Activated T-cell treated with anti-CD3 and anti-CD28 coated beads, Interleukin-2, amount 50 U/mL, for 72 hours (primary cell): ENCODE results near the gene VPS33B. TPM values are rescaled to one million over a fixed set of nuclear protein-coding genes. Genes with fewer than 3 reads are reported as not detected.
"Not testable (repeated sequence)": the region's sequence is repeated elsewhere in the genome, so short reads cannot be mapped to it uniquely, and the experiment has no call there.

ENCODE experiments used
- ATAC-seq, 2 donors: fragments of 150-1000 bp; cut with Tn5 transposase; replicated peaks in 1 of 2; 2 replicates each; pipeline ENCODE4 v1.10.0; 2021; ENCODE audit warnings: moderate library complexity in 2 of 2, mild to moderate bottlenecking in 1 of 2
- DNase-seq, 2 donors: peaks; one replicate each; pipeline ENCODE4 v3.0.0; 2021 to 2022; ENCODE audit warnings: mixed read lengths in 1 of 2
- H3K27ac Mint-ChIP-seq: one replicate; pipeline ENCODE4 v1.8.0; 2022; ENCODE audit warnings: mild to moderate bottlenecking, moderate library complexity, mixed read lengths
- H3K27me3 Mint-ChIP-seq: one replicate; pipeline ENCODE4 v1.8.0; 2022; ENCODE audit warnings: low read depth, mixed read lengths
- H3K36me3 Mint-ChIP-seq, 2 donors: one replicate each; pipeline ENCODE4 v1.8.0; 2022; ENCODE audit warnings: mixed read lengths in 2 of 2, mild to moderate bottlenecking in 1 of 2; ENCODE audit not compliant: insufficient read depth in 2 of 2
- H3K4me1 Mint-ChIP-seq: one replicate; pipeline ENCODE4 v1.8.0; 2022; ENCODE audit warnings: low read depth, mixed read lengths
- H3K4me3 Mint-ChIP-seq, 2 donors: one replicate each; pipeline ENCODE4 v1.8.0; 2022; ENCODE audit warnings: mild to moderate bottlenecking in 2 of 2, mixed read lengths in 2 of 2, moderate library complexity in 2 of 2
- H3K9me3 Mint-ChIP-seq, 2 donors: one replicate each; pipeline ENCODE4 v1.8.0; 2022; ENCODE audit warnings: mixed read lengths in 2 of 2
- total RNA-seq, 2 donors: library from RNA; stranded (reverse); gene quantifications; one replicate each; pipeline ENCODE4 v1.2.3, GENCODE V29; 2022

VPS33B gene
- total RNA-seq, 2 donors from 2014 or later, result 24.4 to 25.5 TPM

DNA sequence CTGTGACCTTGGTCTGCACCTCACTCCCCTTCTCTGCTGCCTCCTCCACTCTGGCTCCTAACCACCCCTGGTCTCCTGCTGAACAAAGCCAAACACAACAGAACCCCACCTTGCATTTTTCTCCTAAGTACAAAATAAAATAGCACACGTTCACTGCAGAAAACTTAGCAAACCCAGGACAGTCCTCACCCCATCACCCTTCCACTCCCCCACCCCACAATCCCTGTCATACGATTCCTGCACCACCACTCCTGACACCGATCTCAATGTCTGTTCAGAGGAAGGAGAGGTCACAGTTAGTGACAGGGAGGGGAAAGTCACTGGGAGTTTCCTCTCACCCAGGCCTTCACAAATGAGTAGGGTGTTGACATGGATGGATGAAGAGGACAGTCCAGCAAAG, 4.2 kb downstream of the VPS33B start:
- Mint-ChIP-seq H3K27me3 (no peaks in the 10 kb centered on the region), H3K4me3 (no peak overlapping the region), H3K9me3 (no peaks in the 10 kb centered on the region), H3K27ac (no peak overlapping the region), H3K36me3 (peaks cover 0 to 2% of the 10 kb centered on the region in 2 donors), H3K4me1 (peaks cover 47% of the 10 kb centered on the region)
- ATAC-seq, result no peak
- no peak for DNase-seq

DNA sequence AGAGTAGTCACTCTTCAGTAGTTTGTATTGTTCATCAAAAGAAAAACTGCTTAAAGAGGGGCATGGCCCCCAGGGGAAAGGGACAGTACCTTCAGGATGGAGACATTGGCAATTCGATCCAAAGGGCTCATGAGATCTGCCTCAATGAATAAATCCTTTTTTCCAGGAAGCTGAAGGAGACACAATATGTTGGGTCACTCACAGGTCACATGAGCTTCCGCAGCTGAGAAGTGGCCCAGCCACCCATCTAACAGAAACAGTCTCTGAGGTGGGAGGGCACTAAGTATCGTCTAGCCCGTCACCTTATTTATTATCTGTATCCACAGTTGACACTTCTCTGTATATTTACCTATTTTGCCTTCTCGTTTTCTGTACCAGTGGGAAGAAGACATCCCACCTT, 4.7 kb downstream of the VPS33B start:
- H3K4me1 Mint-ChIP-seq, result peaks cover 43% of the 10 kb centered on the region
- H3K9me3 Mint-ChIP-seq, result no peaks in the 10 kb centered on the region
- H3K4me3 Mint-ChIP-seq, result no peak overlapping the region
- no peaks in the 10 kb centered on the region for H3K27me3 Mint-ChIP-seq
- no peak overlapping the region for H3K27ac Mint-ChIP-seq
- no peak for ATAC-seq
- H3K36me3 Mint-ChIP-seq, result peaks cover 0 to 2% of the 10 kb centered on the region in 2 donors
- no peak for DNase-seq

- not testable (repeated sequence) for H3K27me3 Mint-ChIP-seq, H3K27ac Mint-ChIP-seq, H3K4me3 Mint-ChIP-seq, H3K9me3 Mint-ChIP-seq, DNase-seq, H3K36me3 Mint-ChIP-seq, ATAC-seq
- H3K4me1 Mint-ChIP-seq, result peaks cover 13% of the 10 kb centered on the region
These were observed 8.7 kb downstream of the VPS33B start for GRCh38 chr15:91013701-91014100.

DNA sequence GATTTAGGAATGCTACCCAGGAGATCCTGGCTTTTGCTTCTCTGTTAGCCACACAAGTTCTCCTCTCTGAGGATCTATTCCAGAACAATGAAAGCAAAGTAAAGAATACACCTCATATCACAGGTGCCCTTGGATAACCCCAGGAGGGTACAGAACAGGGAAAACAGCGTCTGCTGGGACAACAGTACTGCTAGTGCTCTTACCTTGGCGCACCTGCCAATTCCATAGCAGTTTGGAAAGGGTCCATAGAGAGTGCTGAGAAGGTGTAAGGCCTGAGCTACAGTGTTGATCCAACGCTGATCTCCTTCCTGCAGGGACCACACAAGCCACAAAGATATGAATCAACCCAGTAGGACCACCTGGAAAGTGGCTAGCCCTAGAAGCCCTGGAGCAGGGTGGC, 15.1 kb downstream of the VPS33B start:
- no peaks in the 10 kb centered on the region for H3K27me3 Mint-ChIP-seq
- H3K36me3 Mint-ChIP-seq, result peaks cover 2 to 8% of the 10 kb centered on the region in 2 donors

GRCh38 chr15:91001209-91001608, 21.2 kb downstream of the VPS33B start:
- ATAC-seq, result no peak
- DNase-seq, result no peak
- peaks cover 7 to 12% of the 10 kb centered on the region in 2 donors for H3K36me3 Mint-ChIP-seq
- no peak overlapping the region for H3K27ac Mint-ChIP-seq
- H3K27me3 Mint-ChIP-seq, result no peaks in the 10 kb centered on the region
- H3K9me3 Mint-ChIP-seq, result no peaks in the 10 kb centered on the region
- H3K4me3 Mint-ChIP-seq, result no peak overlapping the region
- peaks cover under 1% of the 10 kb centered on the region for H3K4me1 Mint-ChIP-seq

More for the DNA sequence above, 15.1 kb downstream of the VPS33B start:
- Mint-ChIP-seq H3K27ac (no peak overlapping the region), H3K9me3 (no peaks in the 10 kb centered on the region), H3K4me1 (no peaks in the 10 kb centered on the region), H3K4me3 (no peak overlapping the region)
- ATAC-seq (no peak), DNase-seq (no peak)

DNA sequence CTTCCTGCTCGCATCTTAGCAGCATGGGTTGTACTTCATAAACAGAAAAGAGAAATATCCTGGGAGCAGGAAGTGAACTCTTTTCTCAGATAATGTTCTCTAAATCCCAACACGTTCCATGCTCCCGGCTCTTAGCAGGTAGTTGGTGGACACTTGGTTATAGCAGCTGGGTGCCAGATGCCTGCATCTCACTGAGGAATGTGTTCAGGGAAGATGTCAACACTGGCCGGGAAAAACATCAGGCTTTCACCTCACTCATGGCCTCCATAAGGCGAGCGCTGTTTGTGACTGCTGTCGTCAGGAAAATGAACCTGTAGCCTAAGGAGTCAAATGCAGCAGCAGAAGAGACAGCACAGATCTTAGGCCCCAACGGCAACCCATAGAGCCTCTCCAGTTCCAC, 23.7 kb downstream of the VPS33B start:
- Mint-ChIP-seq H3K4me3 (no peak overlapping the region), H3K27me3 (no peaks in the 10 kb centered on the region), H3K9me3 (no peaks in the 10 kb centered on the region), H3K4me1 (peaks cover 10% of the 10 kb centered on the region), H3K36me3 (peaks cover 10 to 16% of the 10 kb centered on the region in 2 donors), H3K27ac (no peak overlapping the region)
- no peak for ATAC-seq
- no peak for DNase-seq

- Mint-ChIP-seq H3K4me1 (peaks cover 30% of the 10 kb centered on the region), H3K9me3 (no peaks in the 10 kb centered on the region), H3K27ac (peak within 1 kb of the TSS; percentile 98), H3K36me3 (peaks cover 11 to 22% of the 10 kb centered on the region in 2 donors), H3K4me3 (peak within 1 kb of the TSS; percentile 99 to 100), H3K27me3 (no peaks in the 10 kb centered on the region)
- ATAC-seq (peak; percentile 99 to 100), DNase-seq (peak; percentile 99)
These were observed 27.7 kb downstream of the VPS33B start, which contains the start of gene PRC1 for GRCh38 chr15:90994417-90995311. TSS of gene PRC1 (minus strand) at chr15:90994535. CDS start at chr15:90994417, 118 bp downstream.

- Mint-ChIP-seq H3K4me3 (peak overlapping the region; percentile 99 to 100), H3K9me3 (no peaks in the 10 kb centered on the region), H3K36me3 (peaks cover 11 to 20% of the 10 kb centered on the region in 2 donors), H3K4me1 (peaks cover 30% of the 10 kb centered on the region), H3K27me3 (no peaks in the 10 kb centered on the region), H3K27ac (peak overlapping the region; percentile 98)
- ATAC-seq, result peak; percentile 33 to 48
- DNase-seq, result peak; percentile 28 to 52
These were observed 28.4 kb downstream of the VPS33B start for GRCh38 chr15:90994059-90994416.

DNA sequence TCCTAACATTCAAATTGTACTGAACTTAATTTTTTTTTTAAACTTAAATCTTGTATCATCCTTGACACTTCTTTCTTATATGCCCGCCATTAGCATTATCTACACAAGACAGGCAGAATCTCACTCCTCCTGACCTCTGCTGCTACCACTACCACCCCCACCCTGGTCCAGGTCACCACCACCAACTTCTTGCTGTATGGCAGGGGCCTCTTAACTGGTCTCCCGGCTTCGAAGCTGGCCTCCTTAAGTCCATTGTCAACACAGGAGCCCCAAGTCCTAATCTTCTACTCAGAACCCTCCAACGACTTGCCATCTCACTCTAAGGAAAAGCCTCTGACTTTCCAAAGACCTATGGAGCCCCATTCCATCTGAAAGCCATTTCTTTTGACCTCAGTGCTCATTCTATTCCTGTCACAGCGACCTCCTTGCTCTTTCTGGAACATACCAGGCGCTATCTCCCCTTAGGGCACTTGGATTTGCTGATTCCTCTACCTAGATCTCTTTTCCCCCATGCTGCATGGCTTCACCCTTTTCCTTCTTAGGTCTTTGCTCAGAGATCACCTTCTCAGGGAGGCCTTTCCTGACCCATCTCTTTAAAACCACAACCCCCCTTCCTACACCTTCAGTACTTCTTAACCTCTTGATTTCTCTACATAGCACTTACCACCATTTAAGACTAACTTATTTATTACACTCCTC, 30.7 kb downstream of the VPS33B start:
- Mint-ChIP-seq H3K4me3 (peak overlapping the region; percentile 2 to 29), H3K4me1 (peaks cover 45% of the 10 kb centered on the region), H3K27me3 (no peaks in the 10 kb centered on the region), H3K27ac (no peak overlapping the region), H3K9me3 (no peaks in the 10 kb centered on the region), H3K36me3 (peaks cover 6 to 13% of the 10 kb centered on the region in 2 donors)
- ATAC-seq (no peak), DNase-seq (no peak)

DNA sequence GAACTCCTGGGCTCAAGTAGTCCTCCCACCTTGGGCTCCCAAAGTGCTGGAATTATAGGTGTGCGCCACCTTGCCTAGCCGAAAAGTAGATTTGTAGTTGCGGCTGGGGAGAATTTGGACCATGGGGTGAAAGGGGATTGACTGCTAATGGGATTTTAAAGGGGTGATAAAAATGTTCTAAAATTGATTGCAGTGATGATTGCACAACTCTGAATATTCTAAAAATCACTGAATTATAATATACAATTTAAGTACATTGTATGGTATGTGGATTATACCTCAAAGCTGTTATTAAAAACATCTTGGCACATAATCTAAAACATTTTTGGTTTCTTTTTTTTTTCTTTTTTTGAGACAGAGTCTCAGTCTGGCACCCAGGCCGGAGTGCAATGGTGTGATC, 31.9 kb downstream of the VPS33B start:
- ATAC-seq (no peak), DNase-seq (no peak)
- no peaks in the 10 kb centered on the region for H3K27me3 Mint-ChIP-seq
- peaks cover 6 to 13% of the 10 kb centered on the region in 2 donors for H3K36me3 Mint-ChIP-seq
- H3K9me3 Mint-ChIP-seq, result no peaks in the 10 kb centered on the region
- H3K4me3 Mint-ChIP-seq, result no peak overlapping the region
- H3K4me1 Mint-ChIP-seq, result peaks cover 37% of the 10 kb centered on the region
- no peak overlapping the region for H3K27ac Mint-ChIP-seq

GRCh38 chr15:90989040-90989768, 33.2 kb downstream of the VPS33B start:
- Mint-ChIP-seq H3K27ac (no peak overlapping the region), H3K36me3 (peaks cover 3 to 13% of the 10 kb centered on the region in 2 donors), H3K4me3 (peak overlapping the region in 1 of 2 donors; percentile 12), H3K27me3 (no peaks in the 10 kb centered on the region), H3K9me3 (no peaks in the 10 kb centered on the region), H3K4me1 (peaks cover 34% of the 10 kb centered on the region)
- no peak for DNase-seq
- ATAC-seq, result no peak

- ATAC-seq (no peak), DNase-seq (no peak)
- peak overlapping the region; percentile 1 for H3K27ac Mint-ChIP-seq
- H3K4me3 Mint-ChIP-seq, result peak overlapping the region; percentile 1 to 12
- H3K36me3 Mint-ChIP-seq, result peaks cover 7 to 18% of the 10 kb centered on the region in 2 donors
- H3K9me3 Mint-ChIP-seq, result no peaks in the 10 kb centered on the region
- no peaks in the 10 kb centered on the region for H3K27me3 Mint-ChIP-seq
- peaks cover 41% of the 10 kb centered on the region for H3K4me1 Mint-ChIP-seq
These were observed 34.1 kb downstream of the VPS33B start for GRCh38 chr15:90988296-90988695.
